Testis (tissue), 3 donors: ENCODE results near the gene ZBTB7B. TPM values are rescaled to one million over a fixed set of nuclear protein-coding genes. Genes with fewer than 3 reads are reported as not detected.

Experiments
- DNase-seq: peaks from one replicate; pipeline ENCODE4 v3.0.0-alpha.2; 2019
- H3K27ac ChIP-seq, 2 donors: fragments of 200-600 bp; sonication (generic); one replicate each; pipeline ENCODE4 v1.5.1; 2019
- H3K27me3 ChIP-seq: fragments of 200-600 bp; sonication (generic); one replicate; pipeline ENCODE4 v1.5.1; 2019
- H3K36me3 ChIP-seq: fragments of 200-600 bp; sonication (generic); one replicate; pipeline ENCODE4 v1.5.1; 2017; ENCODE audit warnings: low read depth; ENCODE audit errors: missing control alignments
- H3K4me1 ChIP-seq: fragments of 200-600 bp; sonication (generic); one replicate; pipeline ENCODE4 v1.5.1; 2019
- H3K4me3 ChIP-seq, 2 donors: fragments of 200-600 bp; sonication (generic); one replicate each; pipeline ENCODE4 v1.5.1; 2017 to 2019
- H3K9me3 ChIP-seq: fragments of 200-600 bp; sonication (generic); one replicate; pipeline ENCODE4 v1.5.1; 2017
- POLR2A ChIP-seq: fragments of 450-650 bp; IDR thresholded peaks from one replicate; pipeline ENCODE4 v1.6.1; 2017; ENCODE audit warnings: antibody characterized with exemption, mild to moderate bottlenecking, moderate library complexity
- WGBS, 2 donors: methylation state at CpG; one replicate each; pipeline ENCODE4 v1.1.5; 2018; 5-methylcytosine and 5-hydroxymethylcytosine counted together
- intact Hi-C: fragments of 100-400 bp; cut with DNase I; formaldehyde crosslinking; loops from one replicate; pipeline ENCODE4 v1.15.1; 2023; ENCODE audit warnings: low total_unique reads
- polyA plus RNA-seq: library from polyadenylated mRNA; stranded (reverse); fragments of 350-450 nt; fragmentation: Illumina TruSeq; extraction: RNeasy Lipid Tissue Mini Kit (QIAGEN cat#74804); gene quantifications from one replicate; pipeline ENCODE4 v1.2.3, GENCODE V29; 2014; ENCODE audit warnings: low read depth, low replicate concordance; ENCODE audit not compliant: insufficient read depth
- total RNA-seq, 2 donors: library from RNA; depleted of rRNA; stranded (reverse); fragments of >200 nt; gene quantifications; one replicate each; pipeline ENCODE4 v1.2.3, GENCODE V29; 2016
- TF ChIP-seq, protein P1 (sequence below), 3 experiments: fragments of 450-650 bp in 2 of 3; fragments of 200-600 bp in 1 of 3; sonication (generic) in 1 of 3; IDR thresholded peaks; one replicate each; pipeline ENCODE4 v1.5.1; 2016 to 2019; ENCODE audit warnings: antibody characterized with exemption in 3 of 3, mild to moderate bottlenecking in 2 of 3, moderate library complexity in 1 of 3

Gene ZBTB7B
- total and polyA plus RNA-seq, 3 donors from 2014 or later, result 18.6 to 22.4 (median 21.1) TPM

DNA sequence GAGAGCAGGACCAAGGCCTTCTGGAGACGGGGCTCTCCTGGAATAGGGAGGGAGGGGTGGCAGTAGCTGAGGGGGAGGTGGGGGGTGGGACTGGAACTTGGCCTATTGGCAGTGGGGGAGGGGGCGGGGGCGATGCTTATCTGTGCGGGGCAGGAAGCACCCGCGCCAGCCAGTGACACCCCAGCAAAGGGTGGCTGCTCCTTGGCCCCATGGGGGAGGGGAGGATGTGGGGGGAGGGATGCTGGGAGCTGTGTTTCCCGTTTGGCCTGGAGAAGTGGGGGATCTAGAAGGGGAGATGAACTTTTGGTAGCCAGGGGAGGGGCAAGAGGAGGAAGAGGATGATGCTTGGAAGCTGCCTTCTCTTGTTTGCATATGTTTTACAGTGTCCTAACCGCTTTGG lies 11.0 kb downstream of the ZBTB7B start:
- no peak overlapping the region for H3K27ac ChIP-seq
- no peaks in the 10 kb centered on the region for H3K36me3 ChIP-seq
- no peaks in the 10 kb centered on the region for H3K27me3 ChIP-seq
- no peak overlapping the region for H3K4me3 ChIP-seq
- 54 to 65% methylated on average over 7 to 8 of the region's 8 CpGs for WGBS, 2 donors
- H3K9me3 ChIP-seq, result no peaks in the 10 kb centered on the region
- TF ChIP-seq POLR2A, result no peak
- TF ChIP-seq, protein P1, sequence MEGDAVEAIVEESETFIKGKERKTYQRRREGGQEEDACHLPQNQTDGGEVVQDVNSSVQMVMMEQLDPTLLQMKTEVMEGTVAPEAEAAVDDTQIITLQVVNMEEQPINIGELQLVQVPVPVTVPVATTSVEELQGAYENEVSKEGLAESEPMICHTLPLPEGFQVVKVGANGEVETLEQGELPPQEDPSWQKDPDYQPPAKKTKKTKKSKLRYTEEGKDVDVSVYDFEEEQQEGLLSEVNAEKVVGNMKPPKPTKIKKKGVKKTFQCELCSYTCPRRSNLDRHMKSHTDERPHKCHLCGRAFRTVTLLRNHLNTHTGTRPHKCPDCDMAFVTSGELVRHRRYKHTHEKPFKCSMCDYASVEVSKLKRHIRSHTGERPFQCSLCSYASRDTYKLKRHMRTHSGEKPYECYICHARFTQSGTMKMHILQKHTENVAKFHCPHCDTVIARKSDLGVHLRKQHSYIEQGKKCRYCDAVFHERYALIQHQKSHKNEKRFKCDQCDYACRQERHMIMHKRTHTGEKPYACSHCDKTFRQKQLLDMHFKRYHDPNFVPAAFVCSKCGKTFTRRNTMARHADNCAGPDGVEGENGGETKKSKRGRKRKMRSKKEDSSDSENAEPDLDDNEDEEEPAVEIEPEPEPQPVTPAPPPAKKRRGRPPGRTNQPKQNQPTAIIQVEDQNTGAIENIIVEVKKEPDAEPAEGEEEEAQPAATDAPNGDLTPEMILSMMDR (IDR thresholded peaks at IDR 0.05), result no peak
- no peak for DNase-seq
- intact Hi-C loops, result no loop called here
- H3K4me1 ChIP-seq, result peaks cover 31% of the 10 kb centered on the region

DNA sequence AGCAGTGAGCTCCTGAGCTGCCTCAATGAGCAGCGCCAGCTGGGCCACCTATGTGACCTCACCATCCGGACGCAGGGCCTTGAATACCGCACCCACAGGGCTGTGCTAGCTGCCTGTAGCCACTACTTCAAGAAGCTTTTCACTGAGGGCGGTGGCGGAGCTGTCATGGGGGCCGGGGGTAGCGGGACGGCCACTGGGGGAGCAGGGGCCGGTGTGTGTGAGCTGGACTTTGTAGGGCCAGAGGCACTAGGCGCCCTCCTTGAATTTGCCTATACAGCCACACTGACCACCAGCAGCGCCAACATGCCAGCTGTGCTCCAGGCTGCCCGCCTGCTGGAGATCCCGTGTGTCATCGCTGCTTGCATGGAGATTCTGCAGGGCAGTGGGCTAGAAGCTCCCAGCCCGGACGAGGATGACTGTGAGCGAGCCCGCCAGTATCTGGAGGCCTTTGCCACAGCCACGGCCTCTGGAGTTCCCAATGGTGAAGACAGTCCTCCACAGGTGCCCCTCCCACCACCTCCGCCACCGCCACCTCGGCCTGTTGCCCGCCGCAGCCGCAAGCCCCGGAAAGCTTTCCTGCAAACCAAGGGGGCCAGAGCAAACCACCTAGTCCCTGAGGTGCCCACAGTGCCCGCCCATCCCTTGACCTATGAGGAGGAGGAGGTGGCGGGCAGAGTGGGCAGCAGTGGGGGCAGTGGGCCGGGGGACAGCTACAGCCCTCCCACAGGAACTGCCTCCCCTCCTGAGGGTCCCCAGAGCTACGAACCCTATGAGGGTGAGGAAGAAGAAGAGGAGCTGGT lies 12.3 kb downstream of the ZBTB7B start:
- no peaks in the 10 kb centered on the region for H3K27me3 ChIP-seq
- no peak overlapping the region for H3K27ac ChIP-seq
- H3K4me1 ChIP-seq, result peaks cover 31% of the 10 kb centered on the region
- intact Hi-C loops, result no loop called here
- DNase-seq, result no peak
- H3K36me3 ChIP-seq, result no peaks in the 10 kb centered on the region
- no peak overlapping the region for H3K4me3 ChIP-seq
- no peak for TF ChIP-seq POLR2A
- TF ChIP-seq, protein P1 (IDR thresholded peaks at IDR 0.05), result no peak
- H3K9me3 ChIP-seq, result no peaks in the 10 kb centered on the region
- WGBS, 2 donors, result 93 to 97% methylated on average over 6 to 31 of the region's 31 CpGs

DNA sequence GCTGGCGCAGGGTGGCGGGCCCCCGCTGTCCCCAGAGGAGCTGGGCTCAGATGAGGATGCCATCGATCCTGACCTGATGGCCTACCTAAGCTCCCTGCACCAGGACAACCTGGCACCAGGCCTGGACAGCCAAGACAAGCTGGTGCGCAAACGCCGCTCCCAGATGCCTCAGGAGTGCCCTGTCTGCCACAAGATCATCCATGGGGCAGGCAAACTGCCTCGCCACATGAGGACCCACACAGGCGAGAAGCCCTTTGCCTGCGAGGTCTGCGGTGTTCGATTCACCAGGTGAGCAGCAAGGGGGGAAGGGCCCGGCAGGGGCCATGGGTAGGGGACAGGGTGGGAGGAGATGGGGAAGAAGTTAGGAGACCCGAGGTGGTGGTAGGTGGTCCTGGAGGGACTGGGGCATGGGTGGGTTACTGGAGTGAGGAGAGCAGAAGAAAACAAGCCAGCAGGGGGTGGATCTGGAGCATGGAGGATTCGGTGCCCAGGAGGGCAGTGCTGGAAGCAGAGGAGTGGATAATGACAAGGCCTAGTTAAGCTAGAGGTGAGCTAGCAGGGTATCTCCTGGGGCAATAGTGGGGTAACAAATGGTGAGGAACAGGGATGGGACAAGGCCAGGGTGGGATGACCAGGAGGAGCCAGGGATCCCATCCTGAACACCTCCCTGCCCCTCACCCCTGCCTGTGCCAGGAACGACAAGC lies 13.1 kb downstream of the ZBTB7B start:
- Histone ChIP-seq H3K27ac (no peak overlapping the region), H3K36me3 (no peaks in the 10 kb centered on the region), H3K27me3 (no peaks in the 10 kb centered on the region), H3K4me1 (peaks cover 29% of the 10 kb centered on the region), H3K4me3 (no peak overlapping the region), H3K9me3 (no peaks in the 10 kb centered on the region)
- intact Hi-C loops, result no loop called here
- DNase-seq, result no peak
- no peak for TF ChIP-seq POLR2A
- TF ChIP-seq, protein P1 (IDR thresholded peaks at IDR 0.05), result no peak
- WGBS, 2 donors, result 84 to 90% methylated on average over 9 to 16 of the region's 16 CpGs

DNA sequence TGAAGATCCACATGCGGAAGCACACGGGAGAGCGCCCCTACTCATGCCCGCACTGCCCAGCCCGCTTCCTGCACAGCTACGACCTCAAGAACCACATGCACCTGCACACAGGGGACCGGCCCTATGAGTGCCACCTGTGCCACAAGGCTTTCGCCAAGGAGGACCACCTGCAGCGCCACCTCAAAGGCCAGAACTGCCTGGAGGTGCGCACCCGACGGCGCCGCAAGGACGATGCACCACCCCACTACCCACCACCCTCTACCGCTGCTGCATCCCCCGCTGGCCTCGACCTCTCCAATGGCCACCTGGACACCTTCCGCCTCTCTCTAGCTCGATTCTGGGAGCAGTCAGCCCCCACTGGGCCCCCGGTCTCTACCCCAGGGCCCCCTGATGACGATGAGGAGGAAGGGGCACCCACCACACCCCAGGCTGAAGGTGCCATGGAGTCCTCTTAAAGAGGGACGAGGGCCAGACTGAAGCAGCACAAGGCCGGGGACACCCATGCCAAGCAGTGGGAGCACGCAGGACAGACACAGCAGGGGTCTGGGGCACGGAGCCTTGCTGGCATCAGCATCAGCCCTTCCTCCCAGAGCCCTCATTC lies 13.7 kb downstream of the ZBTB7B start:
- intact Hi-C loops, result no loop called here
- Histone ChIP-seq H3K27ac (peak overlapping the region in 1 of 2 donors; percentile 91), H3K9me3 (no peaks in the 10 kb centered on the region), H3K4me1 (peaks cover 24% of the 10 kb centered on the region), H3K27me3 (no peaks in the 10 kb centered on the region), H3K4me3 (no peak overlapping the region), H3K36me3 (no peaks in the 10 kb centered on the region)
- WGBS, 2 donors, result 78 to 87% methylated on average over 15 to 25 of the region's 26 CpGs
- no peak for TF ChIP-seq POLR2A
- TF ChIP-seq, protein P1 (IDR thresholded peaks at IDR 0.05), result no peak
- no peak for DNase-seq
